Stomach (tissue), 4 donors: ENCODE data around the gene ROBO1.

Experiments
- CTCF ChIP-seq, 7 experiments: fragments of 450-650 bp in 4 of 7; fragments of 200-600 bp in 3 of 7; sonication (generic) in 3 of 7; IDR thresholded peaks; one replicate each; pipeline ENCODE4 v1.5.1; 2016 to 2019; ENCODE audit warnings: antibody characterized with exemption in 7 of 7, control low read depth in 2 of 7, mild to moderate bottlenecking in 1 of 7
- POLR2A ChIP-seq, 4 donors: fragments of 450-650 bp; IDR thresholded peaks; one replicate each; pipeline ENCODE4 v1.6.1; 2016; ENCODE audit warnings: antibody characterized with exemption in 4 of 4, control low read depth in 2 of 4, mild to moderate bottlenecking in 1 of 4, moderate library complexity in 1 of 4

GRCh38 chr3:79018265-79018664 lies 749.5 kb downstream of the ROBO1 start:
- TF ChIP-seq POLR2A (IDR thresholded peaks at IDR 0.05): no peak
- TF ChIP-seq CTCF (IDR thresholded peaks at IDR 0.05): no peak
